GM23248 (cell line): ENCODE measurements around the gene DDRGK1.

Experiments
- EZH2 ChIP-seq: fragments of 200-600 bp; sonication (generic); IDR thresholded peaks from 2 replicates; pipeline ENCODE4 v1.6.1; 2018; ENCODE audit warnings: antibody characterized with exemption, mild to moderate bottlenecking; ENCODE audit not compliant: insufficient read depth, poor library complexity, severe bottlenecking
- EZH2phosphoT487 ChIP-seq: fragments of 200-600 bp; sonication (generic); IDR thresholded peaks from 2 replicates; pipeline ENCODE4 v1.6.1; 2018; ENCODE audit warnings: antibody characterized with exemption, moderate library complexity, mild to moderate bottlenecking, low read depth; ENCODE audit not compliant: insufficient read depth

- TF ChIP-seq EZH2phosphoT487 (no peak), EZH2 (no peak)
Measured at GRCh38 chr20:3235666-3236324, 31.3 kb upstream of the DDRGK1 start.
